Testis (tissue), 2 donors: Measurements from ENCODE around the gene PGC.

Experiments used
- POLR2A ChIP-seq: fragments of 450-650 bp; IDR thresholded peaks from one replicate; pipeline ENCODE4 v1.6.1; 2017; ENCODE audit warnings: antibody characterized with exemption, mild to moderate bottlenecking, moderate library complexity
- TF ChIP-seq, protein P1 (sequence below), 3 experiments: fragments of 450-650 bp in 2 of 3; fragments of 200-600 bp in 1 of 3; sonication (generic) in 1 of 3; IDR thresholded peaks; one replicate each; pipeline ENCODE4 v1.5.1; 2016 to 2019; ENCODE audit warnings: antibody characterized with exemption in 3 of 3, mild to moderate bottlenecking in 2 of 3, moderate library complexity in 1 of 3

DNA sequence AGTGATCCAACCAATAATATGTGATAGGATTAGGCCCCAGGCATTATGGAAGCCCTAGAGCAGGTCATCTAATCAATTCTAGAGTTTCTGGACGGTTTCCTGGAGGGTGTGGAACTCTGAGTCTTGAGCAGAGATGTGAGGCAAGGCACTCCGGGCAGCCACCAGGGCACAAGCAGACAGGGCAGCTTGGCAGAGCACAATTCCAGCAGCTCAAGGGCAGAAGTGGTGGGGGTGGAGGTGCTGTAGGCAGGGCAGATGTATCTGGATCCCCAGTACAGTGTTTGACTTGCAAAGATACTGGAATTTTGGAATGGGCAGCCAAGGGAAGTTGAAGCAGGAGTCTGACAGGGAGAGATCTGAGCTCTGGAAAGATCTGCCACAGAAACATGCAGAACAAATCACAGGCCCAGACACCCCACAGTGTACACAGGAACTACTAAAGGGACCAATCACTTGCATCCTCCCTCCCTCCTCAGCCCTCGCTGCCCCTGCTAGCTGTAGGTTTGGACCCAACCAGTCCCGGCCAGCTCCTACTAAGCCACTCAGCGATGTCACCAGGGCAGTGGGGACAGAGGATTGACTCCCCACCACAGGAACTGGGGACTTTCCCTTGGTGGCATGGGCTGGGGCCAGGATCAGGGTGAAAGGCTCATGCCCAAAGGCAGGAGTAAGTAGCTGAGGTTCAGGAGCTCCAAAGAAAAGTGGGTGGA is 58.8 kb downstream of the PGC start:
- TF ChIP-seq, protein P1, sequence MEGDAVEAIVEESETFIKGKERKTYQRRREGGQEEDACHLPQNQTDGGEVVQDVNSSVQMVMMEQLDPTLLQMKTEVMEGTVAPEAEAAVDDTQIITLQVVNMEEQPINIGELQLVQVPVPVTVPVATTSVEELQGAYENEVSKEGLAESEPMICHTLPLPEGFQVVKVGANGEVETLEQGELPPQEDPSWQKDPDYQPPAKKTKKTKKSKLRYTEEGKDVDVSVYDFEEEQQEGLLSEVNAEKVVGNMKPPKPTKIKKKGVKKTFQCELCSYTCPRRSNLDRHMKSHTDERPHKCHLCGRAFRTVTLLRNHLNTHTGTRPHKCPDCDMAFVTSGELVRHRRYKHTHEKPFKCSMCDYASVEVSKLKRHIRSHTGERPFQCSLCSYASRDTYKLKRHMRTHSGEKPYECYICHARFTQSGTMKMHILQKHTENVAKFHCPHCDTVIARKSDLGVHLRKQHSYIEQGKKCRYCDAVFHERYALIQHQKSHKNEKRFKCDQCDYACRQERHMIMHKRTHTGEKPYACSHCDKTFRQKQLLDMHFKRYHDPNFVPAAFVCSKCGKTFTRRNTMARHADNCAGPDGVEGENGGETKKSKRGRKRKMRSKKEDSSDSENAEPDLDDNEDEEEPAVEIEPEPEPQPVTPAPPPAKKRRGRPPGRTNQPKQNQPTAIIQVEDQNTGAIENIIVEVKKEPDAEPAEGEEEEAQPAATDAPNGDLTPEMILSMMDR (IDR thresholded peaks at IDR 0.05), result no peak
- no peak for TF ChIP-seq POLR2A
